PC-9 (cell line): ENCODE results near the gene RBM3.

Experiments
- EZH2 ChIP-seq: fragments of 200-600 bp; sonication (generic); IDR thresholded peaks from 2 replicates; pipeline ENCODE4 v1.8.0; 2017; ENCODE audit warnings: antibody characterized with exemption, low read depth
- TF ChIP-seq, protein P1 (sequence below): fragments of 200-600 bp; sonication (generic); conservative IDR thresholded peaks from 2 replicates; pipeline ENCODE4 v1.6.1; 2017; ENCODE audit warnings: mixed run types, antibody characterized with exemption, mild to moderate bottlenecking, moderate library complexity

DNA sequence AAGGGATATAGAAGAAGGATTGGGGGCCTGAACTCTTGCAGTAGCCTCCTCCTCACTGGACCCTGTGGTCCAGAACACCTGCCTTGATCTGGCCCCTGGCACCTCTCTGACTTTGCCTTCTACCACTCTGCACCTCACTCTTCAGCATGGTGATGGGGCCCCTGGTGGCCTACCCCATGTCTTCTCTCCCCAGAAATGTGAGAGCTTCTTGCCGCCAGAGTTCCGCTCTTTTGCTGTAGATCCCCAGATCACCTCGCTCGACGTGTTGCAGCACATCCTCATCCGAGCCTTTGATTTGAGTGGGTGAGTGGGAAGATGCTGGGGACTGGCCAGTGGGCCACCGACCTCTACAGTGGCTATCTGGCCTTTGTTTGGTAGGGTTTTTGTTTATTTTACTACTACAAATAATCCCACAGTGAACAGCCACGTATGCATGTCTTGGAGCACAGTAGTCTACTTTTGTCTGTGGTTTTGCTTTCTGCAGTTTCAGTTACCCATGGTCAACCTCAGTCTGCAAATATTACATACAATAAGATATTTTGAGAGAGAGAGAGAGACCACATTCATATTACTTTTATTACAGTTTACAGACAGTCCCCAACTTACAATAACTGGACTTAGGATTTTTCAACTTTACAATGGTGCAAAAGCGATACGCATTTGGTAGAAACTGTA lies 33.0 kb upstream of the RBM3 start:
- TF ChIP-seq, protein P1, sequence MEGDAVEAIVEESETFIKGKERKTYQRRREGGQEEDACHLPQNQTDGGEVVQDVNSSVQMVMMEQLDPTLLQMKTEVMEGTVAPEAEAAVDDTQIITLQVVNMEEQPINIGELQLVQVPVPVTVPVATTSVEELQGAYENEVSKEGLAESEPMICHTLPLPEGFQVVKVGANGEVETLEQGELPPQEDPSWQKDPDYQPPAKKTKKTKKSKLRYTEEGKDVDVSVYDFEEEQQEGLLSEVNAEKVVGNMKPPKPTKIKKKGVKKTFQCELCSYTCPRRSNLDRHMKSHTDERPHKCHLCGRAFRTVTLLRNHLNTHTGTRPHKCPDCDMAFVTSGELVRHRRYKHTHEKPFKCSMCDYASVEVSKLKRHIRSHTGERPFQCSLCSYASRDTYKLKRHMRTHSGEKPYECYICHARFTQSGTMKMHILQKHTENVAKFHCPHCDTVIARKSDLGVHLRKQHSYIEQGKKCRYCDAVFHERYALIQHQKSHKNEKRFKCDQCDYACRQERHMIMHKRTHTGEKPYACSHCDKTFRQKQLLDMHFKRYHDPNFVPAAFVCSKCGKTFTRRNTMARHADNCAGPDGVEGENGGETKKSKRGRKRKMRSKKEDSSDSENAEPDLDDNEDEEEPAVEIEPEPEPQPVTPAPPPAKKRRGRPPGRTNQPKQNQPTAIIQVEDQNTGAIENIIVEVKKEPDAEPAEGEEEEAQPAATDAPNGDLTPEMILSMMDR, result no peak
- TF ChIP-seq EZH2, result no peak
